ENCODE results near the gene SPATA2L. TPM values are rescaled to one million over a fixed set of nuclear protein-coding genes. Genes with fewer than 3 reads are reported as not detected.
"Not testable (repeated sequence)": the region's sequence is repeated elsewhere in the genome, so short reads cannot be mapped to it uniquely, and the experiment has no call there.

Gene SPATA2L
- polyA plus RNA-seq, 2 donors: 4.8 to 6.5 TPM

DNA sequence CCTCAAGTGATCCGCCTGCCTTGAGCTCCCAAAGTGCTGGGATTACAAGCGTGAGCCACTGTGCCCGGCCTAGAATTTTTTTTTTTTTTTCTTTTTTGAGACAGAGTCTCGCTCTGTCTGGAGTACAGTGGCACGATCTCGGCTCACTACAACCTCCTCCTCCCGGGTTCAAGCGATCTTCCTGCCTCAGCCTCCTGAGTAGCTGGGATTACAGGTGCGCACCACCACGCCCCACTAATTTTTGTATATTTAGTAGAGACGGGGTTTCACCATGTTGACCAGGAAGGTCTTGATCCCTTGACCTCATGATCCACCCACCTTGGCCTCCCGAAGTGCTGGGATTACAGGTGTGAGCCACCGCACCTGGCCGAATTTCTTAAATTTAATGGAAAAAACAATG lies 2.8 kb downstream of the SPATA2L start:
- not testable (repeated sequence) for H3K27ac ChIP-seq (ENCODE audit: low read depth in 2 of 2, low read length in 1 of 2); H3K4me1 ChIP-seq (ENCODE audit: control insufficient read depth in 2 of 2, insufficient read depth in 2 of 2, low read length in 1 of 2); H3K4me3 ChIP-seq (ENCODE audit: low read depth in 1 of 2, low read length in 2 of 2); H3K27me3 ChIP-seq (ENCODE audit: control insufficient read depth in 1 of 2, insufficient read depth in 2 of 2, low read length in 2 of 2); H3K9me3 ChIP-seq (ENCODE audit: control insufficient read depth in 2 of 2, insufficient read depth in 1 of 2, low read depth in 1 of 2, low read length in 1 of 2)
- WGBS, 2 donors: 95 to 96% methylated on average over 14 of the region's 14 CpGs
- H3K36me3 ChIP-seq (ENCODE audit: control insufficient read depth in 2 of 2, insufficient read depth in 2 of 2, low read length in 1 of 2): peaks cover 5 to 17% of the 10 kb centered on the region in 2 donors

DNA sequence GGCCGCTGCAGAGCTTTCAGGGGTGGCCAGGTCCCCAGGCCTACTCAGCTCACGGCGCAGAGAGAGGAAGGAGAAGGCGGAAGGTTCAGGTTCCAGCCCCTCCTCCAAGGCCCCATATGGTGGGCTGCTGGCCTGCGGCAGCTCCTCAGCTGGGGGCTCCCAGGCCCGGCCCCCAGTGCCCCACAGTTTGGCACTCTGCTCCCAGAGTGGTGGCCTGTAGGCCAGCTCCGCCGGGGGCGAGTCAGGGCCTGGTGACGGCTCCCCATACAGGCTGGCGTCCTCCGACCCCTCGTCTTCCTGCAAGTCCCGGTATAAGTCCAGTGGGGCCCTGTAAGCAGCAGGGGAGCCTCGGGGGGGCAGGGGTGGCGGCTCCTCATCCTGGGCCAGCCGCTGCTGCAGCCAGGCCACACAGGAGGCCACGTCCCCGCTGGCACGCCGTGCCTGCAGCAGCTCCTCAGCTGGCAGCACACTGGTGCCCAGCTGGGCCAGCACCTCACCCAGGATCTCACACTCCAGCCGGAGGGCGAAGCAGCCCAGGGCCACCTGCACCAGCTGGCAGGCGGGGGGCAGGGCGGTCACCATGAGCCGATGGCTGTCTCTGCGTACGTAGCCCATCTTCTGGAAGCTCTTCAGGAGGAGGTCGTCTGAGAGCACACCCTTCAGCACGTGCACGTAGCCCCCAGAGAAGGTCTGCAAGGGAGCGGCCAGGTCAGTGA lies 3.7 kb downstream of the SPATA2L start:
- H3K4me3 ChIP-seq (ENCODE audit: low read depth in 1 of 2, low read length in 2 of 2): no peak overlapping the region
- no peak overlapping the region for H3K27ac ChIP-seq (ENCODE audit: low read depth in 2 of 2, low read length in 1 of 2)
- no peaks in the 10 kb centered on the region for H3K9me3 ChIP-seq (ENCODE audit: control insufficient read depth in 2 of 2, insufficient read depth in 1 of 2, low read depth in 1 of 2, low read length in 1 of 2)
- 82 to 83% methylated on average over 27 to 32 of the region's 32 CpGs for WGBS, 2 donors
- H3K4me1 ChIP-seq (ENCODE audit: control insufficient read depth in 2 of 2, insufficient read depth in 2 of 2, low read length in 1 of 2): peaks cover 0 to 9% of the 10 kb centered on the region in 2 donors
- no peaks in the 10 kb centered on the region for H3K27me3 ChIP-seq (ENCODE audit: control insufficient read depth in 1 of 2, insufficient read depth in 2 of 2, low read length in 2 of 2)
- H3K36me3 ChIP-seq (ENCODE audit: control insufficient read depth in 2 of 2, insufficient read depth in 2 of 2, low read length in 1 of 2): peaks cover 5 to 25% of the 10 kb centered on the region in 2 donors

DNA sequence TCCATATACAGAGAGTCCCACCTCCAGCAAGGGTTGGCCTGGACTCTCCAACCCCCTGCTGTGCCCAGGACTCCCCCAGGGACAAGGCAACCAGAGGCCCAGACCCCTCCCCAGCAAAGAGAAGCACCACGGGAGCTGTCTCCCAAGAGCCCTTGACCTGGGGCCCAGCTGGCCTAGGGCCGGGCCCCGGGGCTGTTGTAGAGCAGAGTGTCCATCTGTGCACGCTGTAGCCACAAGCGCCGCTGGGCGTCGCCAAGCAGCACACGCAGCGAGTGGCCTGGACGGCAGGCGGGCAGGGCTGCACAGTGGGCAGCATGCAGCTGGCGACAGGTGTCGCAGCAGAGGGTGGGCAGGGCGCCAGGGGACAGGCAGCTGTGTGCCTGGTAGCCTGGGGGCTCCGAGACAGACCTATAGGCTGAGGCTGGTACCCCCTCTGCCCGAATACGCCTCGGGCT lies 4.3 kb downstream of the SPATA2L start:
- Histone ChIP-seq H3K27ac (ENCODE audit: low read depth in 2 of 2, low read length in 1 of 2) (no peak overlapping the region), H3K27me3 (ENCODE audit: control insufficient read depth in 1 of 2, insufficient read depth in 2 of 2, low read length in 2 of 2) (no peaks in the 10 kb centered on the region), H3K4me1 (ENCODE audit: control insufficient read depth in 2 of 2, insufficient read depth in 2 of 2, low read length in 1 of 2) (peaks cover 0 to 9% of the 10 kb centered on the region in 2 donors), H3K9me3 (ENCODE audit: control insufficient read depth in 2 of 2, insufficient read depth in 1 of 2, low read depth in 1 of 2, low read length in 1 of 2) (no peaks in the 10 kb centered on the region), H3K36me3 (ENCODE audit: control insufficient read depth in 2 of 2, insufficient read depth in 2 of 2, low read length in 1 of 2) (peaks cover 5 to 27% of the 10 kb centered on the region in 2 donors), H3K4me3 (ENCODE audit: low read depth in 1 of 2, low read length in 2 of 2) (no peak overlapping the region)
- WGBS, 2 donors: 86 to 90% methylated on average over 18 to 19 of the region's 19 CpGs

DNA sequence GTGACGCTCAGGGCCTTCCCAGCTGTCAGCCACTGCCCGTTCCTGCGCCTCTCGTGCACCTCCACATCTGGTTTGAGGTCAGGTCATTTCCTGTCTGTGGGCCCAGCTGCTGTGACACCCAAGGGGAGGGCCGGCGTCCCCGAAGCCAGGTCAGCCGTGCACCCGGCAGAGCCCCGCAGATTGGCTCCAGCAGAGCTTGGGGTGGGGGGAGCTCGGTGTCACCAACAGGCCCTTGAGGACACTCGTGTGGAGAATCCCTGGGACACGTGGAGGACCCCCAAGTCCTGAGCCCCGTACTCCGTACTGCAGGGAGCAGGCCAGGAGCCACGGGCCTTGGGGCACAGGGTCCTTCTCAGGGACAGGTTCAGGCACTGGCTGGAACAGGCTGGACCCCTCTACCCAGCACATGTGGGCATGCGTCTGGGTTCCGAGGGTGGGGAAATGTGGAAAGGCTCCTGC lies 4.8 kb downstream of the SPATA2L start:
- H3K27ac ChIP-seq (ENCODE audit: low read depth in 2 of 2, low read length in 1 of 2): no peak overlapping the region

DNA sequence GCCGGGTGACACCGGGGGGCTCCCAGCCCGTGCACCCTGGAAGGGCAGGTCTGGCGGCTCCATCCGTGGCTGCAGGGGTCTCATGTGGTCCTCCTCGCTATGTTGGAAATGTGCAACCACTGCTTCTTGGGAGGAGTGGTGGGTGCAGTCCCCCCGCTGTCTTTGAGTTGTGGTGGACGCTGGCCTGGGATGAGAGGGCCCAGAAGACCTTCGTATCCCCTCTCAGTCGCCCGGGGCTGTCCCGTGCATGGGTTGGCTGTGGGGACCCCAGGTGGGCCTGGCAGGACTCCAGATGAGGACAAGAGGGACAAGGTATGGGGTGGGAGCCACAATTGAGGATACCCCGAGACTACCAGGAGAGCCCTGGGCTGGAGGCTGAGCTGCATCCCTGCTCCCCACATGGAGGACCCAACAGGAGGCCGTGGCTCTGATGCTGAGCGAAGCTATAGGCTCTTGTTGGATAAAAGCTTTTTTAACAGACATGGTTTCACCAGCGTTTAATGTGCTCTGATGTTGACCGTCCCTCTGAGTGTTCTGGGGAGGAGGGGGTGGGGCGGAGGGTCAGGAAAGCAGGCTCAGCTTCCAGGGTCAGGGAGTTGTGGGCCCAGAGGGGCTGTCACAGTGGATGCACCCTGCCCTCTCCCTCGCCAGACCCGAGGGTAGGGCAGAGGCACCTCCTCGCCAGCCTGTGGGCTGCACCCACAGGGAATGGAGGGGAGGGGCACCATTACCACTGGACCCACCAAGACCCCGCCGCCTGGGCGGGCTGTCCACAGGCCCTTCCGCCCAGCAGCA lies 5.4 kb downstream of the SPATA2L start:
- peaks cover 9 to 38% of the 10 kb centered on the region in 2 donors for H3K36me3 ChIP-seq (ENCODE audit: control insufficient read depth in 2 of 2, insufficient read depth in 2 of 2, low read length in 1 of 2)
- WGBS, 2 donors: 76 to 80% methylated on average over 24 to 25 of the region's 25 CpGs
- no peaks in the 10 kb centered on the region for H3K27me3 ChIP-seq (ENCODE audit: control insufficient read depth in 1 of 2, insufficient read depth in 2 of 2, low read length in 2 of 2)
- H3K4me1 ChIP-seq (ENCODE audit: control insufficient read depth in 2 of 2, insufficient read depth in 2 of 2, low read length in 1 of 2): peaks cover 0 to 9% of the 10 kb centered on the region in 2 donors
- no peak overlapping the region for H3K4me3 ChIP-seq (ENCODE audit: low read depth in 1 of 2, low read length in 2 of 2)
- no peaks in the 10 kb centered on the region for H3K9me3 ChIP-seq (ENCODE audit: control insufficient read depth in 2 of 2, insufficient read depth in 1 of 2, low read depth in 1 of 2, low read length in 1 of 2)
- no peak overlapping the region for H3K27ac ChIP-seq (ENCODE audit: low read depth in 2 of 2, low read length in 1 of 2)

More for the DNA sequence above, 4.8 kb downstream of the SPATA2L start:
- Histone ChIP-seq H3K27me3 (ENCODE audit: control insufficient read depth in 1 of 2, insufficient read depth in 2 of 2, low read length in 2 of 2) (no peaks in the 10 kb centered on the region), H3K9me3 (ENCODE audit: control insufficient read depth in 2 of 2, insufficient read depth in 1 of 2, low read depth in 1 of 2, low read length in 1 of 2) (no peaks in the 10 kb centered on the region), H3K4me3 (ENCODE audit: low read depth in 1 of 2, low read length in 2 of 2) (no peak overlapping the region), H3K36me3 (ENCODE audit: control insufficient read depth in 2 of 2, insufficient read depth in 2 of 2, low read length in 1 of 2) (peaks cover 9 to 32% of the 10 kb centered on the region in 2 donors), H3K4me1 (ENCODE audit: control insufficient read depth in 2 of 2, insufficient read depth in 2 of 2, low read length in 1 of 2) (peaks cover 0 to 9% of the 10 kb centered on the region in 2 donors)
- 64 to 70% methylated on average over 17 to 18 of the region's 18 CpGs for WGBS, 2 donors

DNA sequence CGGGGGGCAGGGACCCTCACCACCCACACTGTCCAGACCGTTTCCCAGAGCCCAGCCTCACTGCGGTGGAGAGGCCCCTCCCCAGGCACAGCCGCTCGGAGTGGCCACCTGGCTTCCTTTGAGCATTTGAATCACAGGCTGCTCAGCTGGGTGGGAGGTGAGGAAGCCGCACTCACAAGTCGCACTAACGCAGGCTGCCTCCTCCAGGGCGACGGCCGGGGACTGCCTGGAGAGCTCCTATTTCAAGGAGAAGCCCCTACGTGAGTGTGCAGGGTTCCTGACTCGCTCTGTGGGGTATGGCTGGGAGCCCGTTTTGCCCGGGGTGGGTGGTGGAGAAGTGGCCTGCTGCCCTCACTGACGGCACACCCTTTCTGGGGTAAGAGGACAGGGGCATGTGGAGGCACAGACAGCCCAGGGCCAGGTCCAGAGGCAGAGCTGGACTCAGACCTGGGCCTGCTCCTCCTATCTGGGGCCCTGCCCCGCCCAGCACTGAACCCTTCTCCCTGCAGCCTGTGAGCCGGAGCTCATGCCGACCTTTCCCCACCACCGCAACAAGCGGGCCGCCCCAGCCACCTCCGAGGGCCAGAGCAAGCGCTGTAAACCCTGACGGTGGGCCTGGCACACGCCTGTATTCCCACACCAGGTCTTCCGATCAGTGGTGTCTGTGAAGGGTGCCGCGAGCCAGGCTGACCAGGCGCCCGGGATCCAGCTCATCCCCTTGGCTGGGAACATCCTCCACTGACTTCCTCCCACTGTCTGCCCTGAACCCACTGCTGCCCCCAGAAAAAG lies 6.2 kb downstream of the SPATA2L start:
- H3K9me3 ChIP-seq (ENCODE audit: control insufficient read depth in 2 of 2, insufficient read depth in 1 of 2, low read depth in 1 of 2, low read length in 1 of 2): no peaks in the 10 kb centered on the region
- no peak overlapping the region for H3K27ac ChIP-seq (ENCODE audit: low read depth in 2 of 2, low read length in 1 of 2)
- peaks cover 9 to 43% of the 10 kb centered on the region in 2 donors for H3K36me3 ChIP-seq (ENCODE audit: control insufficient read depth in 2 of 2, insufficient read depth in 2 of 2, low read length in 1 of 2)
- no peaks in the 10 kb centered on the region for H3K27me3 ChIP-seq (ENCODE audit: control insufficient read depth in 1 of 2, insufficient read depth in 2 of 2, low read length in 2 of 2)
- peaks cover 0 to 2% of the 10 kb centered on the region in 2 donors for H3K4me1 ChIP-seq (ENCODE audit: control insufficient read depth in 2 of 2, insufficient read depth in 2 of 2, low read length in 1 of 2)
- no peak overlapping the region for H3K4me3 ChIP-seq (ENCODE audit: low read depth in 1 of 2, low read length in 2 of 2)
- WGBS, 2 donors: 84 to 85% methylated on average over 30 to 31 of the region's 31 CpGs

DNA sequence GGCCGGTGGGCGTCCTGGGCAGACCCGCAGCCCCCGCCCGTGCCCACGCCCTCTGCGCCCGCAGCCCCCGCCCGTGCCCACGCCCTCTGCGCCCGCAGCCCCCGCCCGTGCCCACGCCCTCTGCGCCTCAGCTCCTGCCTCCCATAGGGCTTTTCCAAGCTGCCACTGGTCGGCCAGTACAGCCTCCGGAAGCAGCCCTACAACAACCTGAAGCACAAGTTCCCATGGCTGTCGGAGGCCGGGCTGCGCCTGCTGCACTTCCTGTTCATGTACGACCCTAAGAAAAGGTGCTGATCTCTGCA lies 6.8 kb downstream of the SPATA2L start:
- H3K9me3 ChIP-seq (ENCODE audit: control insufficient read depth in 2 of 2, insufficient read depth in 1 of 2, low read depth in 1 of 2, low read length in 1 of 2); H3K27ac ChIP-seq (ENCODE audit: low read depth in 2 of 2, low read length in 1 of 2); H3K27me3 ChIP-seq (ENCODE audit: control insufficient read depth in 1 of 2, insufficient read depth in 2 of 2, low read length in 2 of 2); H3K4me3 ChIP-seq (ENCODE audit: low read depth in 1 of 2, low read length in 2 of 2); H3K4me1 ChIP-seq (ENCODE audit: control insufficient read depth in 2 of 2, insufficient read depth in 2 of 2, low read length in 1 of 2): not testable (repeated sequence)
- peaks cover 9 to 45% of the 10 kb centered on the region in 2 donors for H3K36me3 ChIP-seq (ENCODE audit: control insufficient read depth in 2 of 2, insufficient read depth in 2 of 2, low read length in 1 of 2)
- WGBS, 2 donors: 79 to 81% methylated on average over 19 to 23 of the region's 23 CpGs

DNA sequence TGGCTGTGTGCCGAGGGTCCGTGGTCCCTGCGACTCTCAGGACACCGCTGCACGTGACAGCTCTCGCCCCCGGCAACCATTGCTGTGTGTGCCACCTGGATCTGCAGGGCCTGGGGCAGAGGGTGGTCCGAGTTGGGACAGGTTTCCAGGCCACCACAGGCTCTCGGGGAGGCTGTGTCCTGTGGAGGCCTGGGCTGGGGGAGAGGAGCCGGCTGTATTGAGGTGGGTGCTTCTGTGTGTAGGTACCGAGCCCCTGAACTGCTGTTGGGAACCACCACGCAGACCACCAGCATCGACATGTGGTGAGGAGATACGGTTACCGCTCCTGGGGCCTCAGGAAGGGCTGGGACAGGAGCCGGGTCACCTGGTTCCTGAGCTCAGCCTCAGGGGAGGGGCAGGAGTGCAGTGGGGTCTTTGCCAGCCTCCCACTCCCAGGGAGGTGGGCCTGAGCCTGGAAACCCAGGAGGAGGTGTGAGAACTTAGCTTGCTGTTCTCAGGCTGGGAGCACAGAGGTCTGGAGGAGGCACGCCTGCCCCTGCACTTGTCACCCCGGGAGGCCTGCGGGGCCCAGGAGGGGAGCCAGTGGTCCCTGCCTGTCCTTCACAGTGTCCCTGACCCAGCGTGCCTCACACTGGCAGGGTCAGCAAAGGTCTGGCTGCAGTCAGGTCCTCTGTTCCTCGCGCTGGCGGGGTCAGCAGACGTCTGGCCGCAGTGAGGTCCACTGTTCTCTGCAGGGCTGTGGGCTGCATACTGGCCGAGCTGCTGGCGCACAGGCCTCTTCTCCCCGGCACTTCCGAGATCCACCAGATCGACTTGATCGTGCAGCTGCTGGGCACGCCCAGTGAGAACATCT lies 7.3 kb downstream of the SPATA2L start:
- WGBS, 2 donors: 86 to 87% methylated on average over 32 of the region's 32 CpGs
- no peaks in the 10 kb centered on the region for H3K9me3 ChIP-seq (ENCODE audit: control insufficient read depth in 2 of 2, insufficient read depth in 1 of 2, low read depth in 1 of 2, low read length in 1 of 2)

More for the DNA sequence above, 7.3 kb downstream of the SPATA2L start:
- Histone ChIP-seq H3K4me3 (ENCODE audit: low read depth in 1 of 2, low read length in 2 of 2) (no peak overlapping the region), H3K27ac (ENCODE audit: low read depth in 2 of 2, low read length in 1 of 2) (no peak overlapping the region), H3K36me3 (ENCODE audit: control insufficient read depth in 2 of 2, insufficient read depth in 2 of 2, low read length in 1 of 2) (peaks cover 9 to 47% of the 10 kb centered on the region in 2 donors), H3K27me3 (ENCODE audit: control insufficient read depth in 1 of 2, insufficient read depth in 2 of 2, low read length in 2 of 2) (no peaks in the 10 kb centered on the region), H3K4me1 (ENCODE audit: control insufficient read depth in 2 of 2, insufficient read depth in 2 of 2, low read length in 1 of 2) (peaks cover 0 to 2% of the 10 kb centered on the region in 2 donors)
